Panc1 (cell line): ENCODE results near the gene STKLD1.

Experiments
- CTCF ChIP-seq: fragments of 450-650 bp; IDR thresholded peaks from 2 replicates; pipeline ENCODE4 v1.5.1; 2017; ENCODE audit warnings: mild to moderate bottlenecking
- POLR2AphosphoS5 ChIP-seq: IDR thresholded peaks from 2 replicates; pipeline ENCODE4 v1.6.1; 2012; ENCODE audit warnings: mild to moderate bottlenecking, low read depth, low read length, moderate library complexity

GRCh38 chr9:133369933-133370332 lies 6.2 kb upstream of the STKLD1 start:
- no peak for TF ChIP-seq CTCF
- no peak for TF ChIP-seq POLR2AphosphoS5
